HG02885 (cell line): ENCODE measurements around the gene BRD2.

Source experiments
- ATAC-seq: cut with Tn5 transposase; IDR thresholded peaks from one replicate; pipeline ENCODE4 v1.9.1; 2021; ENCODE audit warnings: mild to moderate bottlenecking; ENCODE audit not compliant: unreplicated experiment, poor library complexity

The BRD2 gene

GRCh38 chr6:32947552-32948465 lies 20.6 kb upstream of the BRD2 start:
- ATAC-seq, result no peak

- ATAC-seq, result no peak
Measured at GRCh38 chr6:32949113-32949512, 19.3 kb upstream of the BRD2 start.

GRCh38 chr6:32950010-32950409 lies 18.4 kb upstream of the BRD2 start:
- no peak for ATAC-seq

GRCh38 chr6:32950449-32950848 lies 17.9 kb upstream of the BRD2 start:
- ATAC-seq, result no peak

- ATAC-seq, result peak; percentile 86
Measured at GRCh38 chr6:32952817-32953739, 15.3 kb upstream of the BRD2 start, which contains the start of gene HLA-DMA. Gene HLA-DMA, minus strand, starts transcription at chr6:32953097. Its CDS starts 61 bp downstream, at chr6:32953036.

GRCh38 chr6:32953775-32954174 lies 14.6 kb upstream of the BRD2 start:
- no peak for ATAC-seq

GRCh38 chr6:32954267-32954666 lies 14.1 kb upstream of the BRD2 start:
- no peak for ATAC-seq

- no peak for ATAC-seq
Measured at GRCh38 chr6:32954986-32955802, 13.2 kb upstream of the BRD2 start.

- no peak for ATAC-seq
Measured at GRCh38 chr6:32956176-32956575, 12.2 kb upstream of the BRD2 start.

GRCh38 chr6:32960563-32960962 lies 7.8 kb upstream of the BRD2 start:
- ATAC-seq, result no peak

GRCh38 chr6:32962213-32962826 lies 6.1 kb upstream of the BRD2 start:
- no peak for ATAC-seq

GRCh38 chr6:32963866-32964265 lies 4.5 kb upstream of the BRD2 start:
- no peak for ATAC-seq

- ATAC-seq, result no peak
Measured at GRCh38 chr6:32964776-32965175, 3.6 kb upstream of the BRD2 start.

- ATAC-seq, result no peak
Measured at GRCh38 chr6:32967151-32968091, 973 bp upstream of the BRD2 start.

GRCh38 chr6:32968867-32969684 lies 682 bp downstream of the BRD2 start:
- ATAC-seq, result no peak

- ATAC-seq, result no peak
Measured at GRCh38 chr6:32969685-32970412, 1.5 kb downstream of the BRD2 start.
